ENCODE data around the gene TSPAN16. TPM values are rescaled to one million over a fixed set of nuclear protein-coding genes. Genes with fewer than 3 reads are reported as not detected.
"Not testable (repeated sequence)": the region's sequence is repeated elsewhere in the genome, so short reads cannot be mapped to it uniquely, and the experiment has no call there.

Gene TSPAN16
- total RNA-seq, 1 donor from 2014 or later: not detected

DNA sequence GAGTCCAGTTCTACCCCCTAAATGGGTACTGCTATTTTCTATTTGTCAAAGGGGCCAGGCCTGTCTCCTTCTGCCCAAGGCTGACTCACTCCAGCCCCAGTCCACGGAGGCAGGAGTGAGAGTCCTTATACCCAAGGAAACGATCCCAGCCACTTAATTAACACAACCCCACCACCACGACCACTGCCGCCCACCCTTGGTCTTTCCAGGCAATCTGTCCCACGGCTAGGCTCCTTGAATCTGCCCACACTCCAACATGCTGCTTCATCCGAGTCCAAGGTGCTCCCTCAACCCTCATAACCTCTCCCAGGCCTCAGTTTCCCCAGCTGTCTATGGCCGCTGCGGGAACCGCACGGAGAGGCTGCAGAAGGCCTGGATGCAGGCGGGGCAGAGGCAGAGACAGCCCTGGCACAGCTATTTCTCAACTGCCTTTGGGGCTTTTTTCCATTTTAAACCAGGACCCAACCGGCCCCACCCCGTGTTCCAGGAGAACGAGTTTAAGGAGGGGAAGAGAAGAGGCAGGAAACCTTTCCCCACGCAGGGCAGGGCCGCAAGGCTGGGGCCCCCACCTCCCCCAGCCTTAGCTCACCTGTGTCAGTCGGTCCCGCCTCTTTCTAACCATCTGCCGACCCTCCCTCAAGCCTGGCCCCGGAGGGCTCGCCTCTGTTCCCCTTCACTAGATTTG is 42.8 kb downstream of the TSPAN16 start:
- intact Hi-C loops (cut with micrococcal nuclease): loop anchor here (1.0 kb wide), 3 partner anchors 8 to 36 kb away; partner anchors contain the start of genes CCDC159, PLPPR2, SWSAP1 and TMEM205

DNA sequence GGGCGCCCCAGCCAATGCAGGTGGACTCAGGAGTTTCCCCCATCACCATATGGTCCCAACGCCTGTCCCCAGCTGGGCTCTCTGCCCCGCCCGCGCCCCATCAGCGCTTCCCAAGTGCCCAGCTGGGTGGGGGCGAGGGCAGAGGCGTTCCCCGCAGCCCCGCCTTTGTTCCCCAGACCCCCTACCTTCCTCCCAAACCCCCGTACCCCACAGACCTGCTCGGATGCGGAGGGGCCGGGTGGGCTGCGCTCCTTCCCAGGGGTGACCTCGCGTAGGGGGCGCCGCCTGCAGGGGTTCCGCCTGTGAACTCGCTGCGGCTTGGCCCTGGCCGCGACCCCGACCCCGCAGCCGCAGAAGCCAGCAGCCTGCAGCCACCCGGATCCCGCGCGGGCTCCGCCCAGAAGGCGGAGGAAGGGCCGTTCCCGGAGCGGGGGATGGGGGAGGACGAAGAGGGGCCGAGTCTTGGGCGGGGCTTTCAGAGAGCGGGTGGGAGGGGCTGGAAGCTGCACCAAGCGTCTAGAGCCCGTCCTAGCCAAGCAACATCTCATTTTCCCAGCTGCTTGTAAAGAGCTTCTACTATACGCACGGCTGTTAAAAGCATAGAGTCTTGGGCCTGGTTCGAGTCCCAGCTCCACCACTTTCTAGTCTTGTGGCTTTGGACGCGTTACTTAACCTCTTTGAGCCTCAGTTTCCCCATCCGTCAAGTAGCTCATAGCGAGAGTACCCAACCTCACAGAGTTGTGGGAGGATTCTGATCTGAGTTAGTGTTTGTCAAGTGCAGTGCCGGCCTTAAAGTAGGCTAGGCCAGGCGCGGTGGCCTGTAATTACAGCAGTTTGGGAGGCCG is 43.5 kb downstream of the TSPAN16 start, which contains the start of gene RAB3D:
RAB3D (minus strand) TSS at position 404 of the 845 bp plus-strand sequence. CDS start 2,258 bp downstream, outside the sequence.
- intact Hi-C loops (cut with micrococcal nuclease): loop anchor here (1.0 kb wide), 2 partner anchors 16 to 35 kb away; partner anchors contain the start of genes PLPPR2 and SWSAP1

DNA sequence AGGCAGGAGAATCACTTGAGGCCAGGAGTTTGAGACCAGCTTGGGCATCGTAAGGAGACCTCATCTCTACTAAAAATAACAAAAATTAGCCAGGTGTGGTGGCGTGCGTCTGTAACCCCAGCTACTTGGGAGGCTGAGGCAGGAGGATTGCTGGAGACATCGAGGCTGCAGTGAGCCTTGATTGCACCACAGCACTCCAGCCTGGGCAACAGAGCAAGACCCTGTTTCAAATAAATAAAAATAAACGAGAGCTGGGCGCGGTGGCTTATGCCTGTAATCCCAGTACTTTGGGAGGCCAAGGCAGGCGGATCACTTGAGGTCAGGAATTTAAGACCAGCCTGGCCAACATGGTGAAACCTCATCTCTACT is 44.1 kb downstream of the TSPAN16 start:
- intact Hi-C loops (cut with micrococcal nuclease): not testable (repeated sequence)

DNA sequence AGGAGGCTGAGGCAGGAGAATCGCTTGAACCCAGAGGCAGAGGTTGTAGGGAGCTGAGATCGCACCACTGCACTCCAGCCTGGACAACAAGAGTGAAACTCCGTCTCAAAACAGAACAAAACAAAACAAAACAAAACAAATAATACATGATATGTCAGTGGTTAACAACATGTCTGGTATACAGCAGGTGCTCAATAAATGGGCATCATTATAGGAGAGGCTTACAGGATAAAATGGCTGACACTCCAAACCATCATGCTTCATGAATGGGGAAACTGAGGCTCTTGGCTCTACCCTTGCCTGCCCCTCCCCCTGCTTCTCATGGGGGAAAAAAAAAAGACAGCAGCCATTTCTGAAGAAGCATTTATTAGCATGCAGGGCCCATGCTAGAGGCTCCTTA is 46.5 kb downstream of the TSPAN16 start:
- intact Hi-C loops (cut with micrococcal nuclease): no loop called here

DNA sequence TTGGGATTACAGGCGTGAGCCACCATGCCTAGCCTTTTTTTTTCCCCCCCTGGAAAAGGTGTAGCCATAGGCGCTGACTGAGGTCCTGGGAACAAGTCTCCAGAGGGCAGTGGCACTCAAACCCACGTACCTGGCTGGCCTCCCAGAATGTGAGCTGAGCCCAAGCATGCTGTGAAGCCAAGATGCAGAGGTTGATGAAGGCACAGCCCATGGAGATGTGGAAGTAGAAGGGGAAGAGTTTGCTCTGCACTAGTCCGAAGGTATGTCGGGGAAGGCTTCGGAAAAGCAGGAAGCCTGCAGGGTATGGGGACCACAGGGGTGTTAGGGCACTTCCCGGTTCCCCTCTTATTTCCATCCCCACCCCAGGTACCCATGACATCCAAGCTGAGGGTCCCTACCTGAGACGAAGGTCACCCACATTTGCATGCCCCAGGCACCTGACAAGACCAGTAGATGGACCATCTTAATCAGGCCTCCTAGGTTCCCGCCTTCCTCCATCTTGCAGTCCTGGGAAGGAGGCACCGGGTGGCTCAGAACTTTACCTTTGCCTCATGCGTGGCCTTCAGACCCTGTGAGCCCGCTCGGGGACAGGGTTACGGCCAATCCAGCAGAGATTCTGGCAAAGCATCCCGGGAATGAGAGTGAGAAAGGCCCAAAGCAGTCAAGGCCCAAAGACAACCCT is 49.3 kb downstream of the TSPAN16 start:
- intact Hi-C loops (cut with micrococcal nuclease): no loop called here

DNA sequence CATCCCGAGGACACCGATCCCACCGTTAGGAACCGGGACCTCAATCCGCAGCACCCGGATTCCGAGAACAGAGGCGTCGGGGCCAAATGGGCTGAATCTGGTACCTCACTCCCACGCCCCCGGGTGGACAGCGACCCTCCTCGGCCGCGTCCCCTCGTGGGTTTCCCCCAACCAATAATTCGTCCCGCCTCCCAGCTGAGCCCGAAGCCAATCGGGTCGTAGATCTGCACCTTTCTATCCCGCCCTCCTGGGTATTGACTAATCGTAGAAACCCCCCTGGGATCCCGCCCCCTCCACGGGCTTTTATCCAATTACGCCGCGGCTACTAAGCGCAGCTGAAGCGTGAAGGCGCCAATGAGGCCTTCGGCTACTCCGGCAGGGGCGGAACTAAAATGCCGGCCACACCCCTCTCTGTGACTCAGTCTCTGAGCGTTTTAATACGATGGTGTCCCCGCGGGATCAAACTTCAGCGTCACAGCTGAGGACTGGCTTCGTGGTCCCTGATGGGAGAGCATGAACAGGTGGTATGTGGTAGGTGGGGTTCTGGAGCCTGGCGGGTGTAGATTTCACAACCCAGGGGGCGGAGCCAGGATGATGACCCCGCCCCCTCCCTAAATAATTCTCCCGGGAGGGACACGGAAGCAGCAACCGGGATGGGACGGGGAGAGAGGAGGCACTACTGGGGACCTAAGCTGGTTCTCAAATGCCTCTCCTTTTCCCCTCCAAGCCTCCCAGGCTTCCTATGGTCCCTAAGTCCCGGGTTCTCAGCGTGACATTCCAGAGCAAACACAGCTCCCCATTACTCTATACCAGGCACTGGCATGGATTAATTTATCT is 50.4 kb downstream of the TSPAN16 start, which contains the start of the genes CCDC159 and TMEM205:
CCDC159 (plus strand) TSS at position 416 of the 837 bp plus-strand sequence; CDS start at position 504, 88 bp downstream.
TMEM205 (minus strand) TSS at position 165 of the 837 bp plus-strand sequence. CDS start 649 bp downstream, outside the sequence.
- intact Hi-C loops (cut with micrococcal nuclease): loop anchor here (1.0 to 2.0 kb wide), 12 partner anchors 8 to 475 kb away; partner anchors contain the start of genes CARM1, ODAD3, PLPPR2 and PRKCSH

DNA sequence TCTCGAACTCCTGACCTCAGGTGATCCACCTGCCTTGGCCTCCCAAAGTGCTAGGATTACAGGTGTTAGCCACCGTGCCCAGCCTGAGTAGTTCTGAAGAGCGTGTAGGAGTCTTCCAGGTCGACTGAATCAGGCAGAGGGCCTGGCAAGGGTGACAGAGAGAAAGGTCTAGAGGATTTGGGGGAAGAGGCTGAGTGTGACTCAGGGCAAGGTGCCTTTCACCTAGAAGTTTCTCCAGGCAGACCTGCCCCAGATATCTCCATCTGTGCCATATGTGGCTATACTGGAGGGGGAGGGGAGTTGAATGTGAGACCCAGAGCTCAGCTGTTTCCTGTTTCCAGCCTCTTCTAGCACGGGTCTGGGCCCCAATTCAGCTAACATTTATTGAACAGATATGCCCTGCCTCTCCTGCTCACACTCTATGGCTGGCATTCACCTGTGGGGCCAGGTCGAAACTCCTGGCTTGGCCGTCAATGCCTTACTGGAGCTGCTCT is 51.6 kb downstream of the TSPAN16 start:
- intact Hi-C loops (cut with micrococcal nuclease): loop anchor here (2.0 kb wide), 1 partner anchor 191 kb away; no protein-coding TSS in a partner anchor

DNA sequence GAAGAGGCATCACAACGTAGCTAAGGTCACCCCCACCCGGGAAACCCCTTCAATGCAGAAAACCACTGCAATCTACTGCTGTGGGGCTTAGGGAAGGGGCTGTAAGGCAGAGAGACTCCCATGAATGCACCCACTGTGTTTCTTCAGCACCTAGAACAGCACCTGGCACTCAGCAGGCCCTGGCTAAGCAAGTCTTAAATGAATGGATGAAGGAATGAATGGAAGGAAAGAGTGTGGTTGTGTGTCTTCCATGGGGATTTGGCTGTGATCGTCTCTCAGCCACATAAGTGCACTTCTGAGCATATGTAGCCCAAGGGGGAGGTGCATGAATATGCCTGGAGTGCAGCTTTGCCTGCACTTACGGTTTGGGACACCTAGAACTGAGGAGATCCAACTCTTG is 53.2 kb downstream of the TSPAN16 start:
- intact Hi-C loops (cut with micrococcal nuclease): no loop called here

DNA sequence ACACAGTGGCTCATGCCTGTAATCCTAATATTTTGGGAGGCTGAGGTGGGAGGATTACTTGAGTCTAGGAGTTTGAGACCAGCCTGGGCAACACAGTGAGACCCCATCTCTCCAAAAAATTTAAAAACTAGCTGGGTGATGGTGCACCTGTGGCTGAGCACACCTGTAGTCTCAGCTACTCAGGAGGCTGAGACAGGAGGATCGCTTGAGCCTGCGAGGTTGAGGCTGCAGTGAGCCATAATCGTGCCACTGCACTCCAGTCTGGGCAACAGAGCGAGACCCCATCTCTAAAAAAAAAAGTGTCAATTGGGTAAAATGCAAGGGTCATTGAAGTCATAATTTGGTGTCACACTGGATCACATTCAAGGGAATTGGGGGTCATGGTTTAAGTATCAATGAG is 58.1 kb downstream of the TSPAN16 start:
- intact Hi-C loops (cut with micrococcal nuclease): not testable (repeated sequence)

DNA sequence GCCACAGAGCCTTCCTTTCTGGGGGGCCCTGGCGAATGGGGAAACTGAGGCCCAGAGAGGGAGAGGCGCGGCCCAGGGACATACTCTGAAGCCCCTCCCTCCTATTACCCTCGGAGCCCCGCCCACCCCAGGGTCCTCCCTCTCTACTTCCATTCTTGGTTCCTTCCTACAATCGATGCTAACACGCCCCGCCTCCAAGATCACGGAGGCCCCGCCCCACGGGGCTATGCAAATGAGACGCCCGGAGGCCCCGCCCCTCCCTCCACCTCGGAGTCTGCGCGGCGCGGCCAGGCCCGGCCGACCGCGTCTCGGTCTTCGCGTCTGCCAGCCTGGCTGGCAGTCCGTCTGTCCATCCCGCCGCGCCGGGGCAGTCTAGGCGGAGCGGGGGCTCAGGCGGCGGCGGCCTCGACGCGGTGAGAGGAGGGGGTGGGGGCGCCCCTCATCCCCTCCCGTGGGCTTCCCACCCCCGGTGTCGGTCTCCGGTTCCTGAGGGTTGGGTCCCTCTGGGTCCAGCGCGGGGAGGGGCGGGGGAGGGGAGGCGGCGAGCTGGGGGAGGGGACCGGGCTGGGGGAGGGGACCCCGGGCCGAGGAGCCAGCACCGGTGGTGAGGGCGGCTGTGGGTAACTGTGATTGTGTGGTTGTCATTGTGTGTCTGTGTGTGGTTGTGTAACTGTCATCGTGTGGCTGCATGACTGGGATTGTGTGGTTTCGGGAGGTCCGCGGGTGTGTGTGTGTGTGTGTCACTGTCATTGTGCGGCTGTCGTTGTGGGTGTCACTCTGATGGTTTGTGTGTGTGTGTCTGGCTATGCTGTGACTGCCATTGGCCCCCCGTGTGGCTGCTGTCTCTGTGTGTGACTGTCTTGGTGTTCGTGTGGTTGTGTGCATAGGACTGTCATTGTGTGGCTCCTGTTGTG is 59.5 kb downstream of the TSPAN16 start, which contains the start of gene PLPPR2:
PLPPR2 (plus strand) TSS at position 273 of the 914 bp plus-strand sequence. CDS start 2,242 bp downstream, outside the sequence.
- intact Hi-C loops (cut with micrococcal nuclease): loop anchor here (1.0 kb wide), 6 partner anchors 9 to 150 kb away; partner anchors contain the start of genes CCDC159, ODAD3, PRKCSH and RAB3D

DNA sequence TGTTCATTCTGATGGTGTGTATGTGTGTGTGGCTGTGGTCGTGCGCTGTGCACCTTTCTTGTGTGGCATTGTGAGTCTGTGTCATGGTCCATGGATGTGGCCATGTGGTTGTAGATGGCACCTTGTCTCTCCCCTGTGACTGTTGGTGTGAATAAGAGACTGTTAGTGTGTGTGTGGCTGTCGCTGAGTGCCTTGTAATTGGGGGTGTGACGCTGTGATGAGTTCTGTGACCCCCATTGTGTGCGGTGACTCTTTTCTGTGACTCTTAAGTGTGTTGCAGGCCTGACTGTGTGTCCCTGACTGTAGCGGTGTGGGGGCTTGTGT is 60.1 kb downstream of the TSPAN16 start:
- intact Hi-C loops (cut with micrococcal nuclease): no loop called here

DNA sequence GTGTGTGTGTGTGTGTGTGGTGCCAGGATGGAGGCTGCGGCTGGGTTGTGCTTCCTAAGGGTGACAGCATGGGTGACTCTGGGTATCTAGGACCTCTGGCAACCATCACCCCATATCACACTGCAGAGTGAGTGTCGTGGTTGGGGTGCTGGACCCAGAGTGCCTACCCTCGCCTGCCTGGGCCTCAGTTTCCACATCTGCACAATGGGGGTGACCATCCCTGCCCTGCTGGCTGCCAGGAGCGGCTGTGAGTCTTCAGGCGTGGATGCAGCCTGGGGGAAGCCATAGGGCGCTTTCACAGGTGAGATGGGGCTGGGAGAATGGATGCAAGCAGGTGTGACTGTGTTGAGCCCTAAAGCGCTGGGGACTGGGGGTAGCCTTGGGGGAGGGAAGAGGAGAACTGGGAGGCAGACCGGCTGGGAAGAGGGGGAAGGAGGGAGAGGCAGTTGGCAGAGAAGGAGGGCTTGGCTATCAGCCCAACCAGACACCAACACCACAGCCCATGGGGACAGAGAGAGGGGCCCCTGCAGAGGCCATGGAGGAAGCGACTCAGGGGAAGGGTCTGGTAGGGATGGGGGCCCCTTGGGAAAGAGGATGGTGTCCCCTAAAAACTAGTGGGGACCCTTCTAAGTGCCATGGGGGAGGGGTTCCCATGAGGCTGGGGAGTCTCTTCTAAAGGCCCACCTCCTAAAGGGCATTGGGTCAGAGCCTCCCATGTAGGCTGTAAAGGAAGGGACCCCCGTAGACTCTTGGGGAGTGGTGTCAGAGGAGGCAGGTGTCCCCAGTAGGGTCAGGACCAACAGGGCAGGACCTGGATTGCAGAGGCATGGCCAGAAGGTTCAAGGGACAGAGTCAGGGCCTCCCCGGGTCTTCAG is 61.0 kb downstream of the TSPAN16 start:
- intact Hi-C loops (cut with micrococcal nuclease): no loop called here

DNA sequence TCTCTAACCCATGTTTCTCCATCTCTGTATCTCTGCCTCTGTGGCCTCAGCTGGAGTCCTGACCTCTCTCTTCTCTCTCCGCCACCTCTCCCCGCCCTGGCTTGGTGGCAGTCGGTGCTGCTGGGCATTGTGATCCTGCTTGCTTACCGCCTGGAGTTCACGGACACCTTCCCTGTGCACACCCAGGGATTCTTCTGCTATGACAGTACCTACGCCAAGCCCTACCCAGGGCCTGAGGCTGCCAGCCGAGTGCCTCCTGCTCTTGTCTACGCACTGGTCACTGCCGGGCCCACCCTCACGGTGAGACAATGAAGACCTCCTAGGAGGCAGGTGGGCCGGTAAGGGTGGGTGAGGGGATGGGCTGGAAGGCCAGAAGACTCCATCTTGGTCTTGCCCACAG is 63.5 kb downstream of the TSPAN16 start:
- intact Hi-C loops (cut with micrococcal nuclease): no loop called here

DNA sequence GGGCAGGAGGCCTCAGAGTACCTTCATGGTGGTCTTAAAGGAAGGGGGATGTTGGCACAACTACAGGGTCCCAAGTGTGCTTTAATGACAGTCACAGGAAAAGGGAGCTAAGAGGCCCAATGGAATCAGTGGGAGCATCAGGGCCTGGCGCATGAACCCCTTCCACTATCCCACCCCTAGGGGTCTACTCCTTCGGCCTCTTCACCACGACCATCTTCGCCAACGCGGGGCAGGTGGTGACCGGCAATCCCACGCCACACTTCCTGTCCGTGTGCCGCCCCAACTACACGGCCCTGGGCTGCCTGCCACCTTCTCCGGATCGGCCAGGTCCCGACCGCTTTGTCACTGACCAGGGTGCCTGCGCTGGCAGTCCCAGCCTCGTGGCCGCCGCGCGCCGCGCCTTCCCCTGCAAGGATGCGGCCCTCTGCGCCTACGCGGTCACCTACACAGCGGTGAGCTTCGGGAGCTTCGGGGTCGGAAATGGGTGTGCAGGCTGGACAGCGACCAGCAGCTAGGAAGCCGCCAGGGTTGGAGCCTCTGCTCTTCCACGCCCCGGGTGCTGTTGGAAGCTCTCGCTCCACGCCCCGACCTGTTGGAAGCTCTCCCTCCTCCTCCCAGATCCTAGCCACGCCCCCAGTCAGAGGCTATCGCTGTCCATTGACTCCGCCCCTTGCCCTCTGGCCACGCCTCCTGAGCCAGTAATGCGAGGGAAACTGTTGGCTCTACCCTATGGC is 65.2 kb downstream of the TSPAN16 start:
- intact Hi-C loops (cut with micrococcal nuclease): no loop called here

DNA sequence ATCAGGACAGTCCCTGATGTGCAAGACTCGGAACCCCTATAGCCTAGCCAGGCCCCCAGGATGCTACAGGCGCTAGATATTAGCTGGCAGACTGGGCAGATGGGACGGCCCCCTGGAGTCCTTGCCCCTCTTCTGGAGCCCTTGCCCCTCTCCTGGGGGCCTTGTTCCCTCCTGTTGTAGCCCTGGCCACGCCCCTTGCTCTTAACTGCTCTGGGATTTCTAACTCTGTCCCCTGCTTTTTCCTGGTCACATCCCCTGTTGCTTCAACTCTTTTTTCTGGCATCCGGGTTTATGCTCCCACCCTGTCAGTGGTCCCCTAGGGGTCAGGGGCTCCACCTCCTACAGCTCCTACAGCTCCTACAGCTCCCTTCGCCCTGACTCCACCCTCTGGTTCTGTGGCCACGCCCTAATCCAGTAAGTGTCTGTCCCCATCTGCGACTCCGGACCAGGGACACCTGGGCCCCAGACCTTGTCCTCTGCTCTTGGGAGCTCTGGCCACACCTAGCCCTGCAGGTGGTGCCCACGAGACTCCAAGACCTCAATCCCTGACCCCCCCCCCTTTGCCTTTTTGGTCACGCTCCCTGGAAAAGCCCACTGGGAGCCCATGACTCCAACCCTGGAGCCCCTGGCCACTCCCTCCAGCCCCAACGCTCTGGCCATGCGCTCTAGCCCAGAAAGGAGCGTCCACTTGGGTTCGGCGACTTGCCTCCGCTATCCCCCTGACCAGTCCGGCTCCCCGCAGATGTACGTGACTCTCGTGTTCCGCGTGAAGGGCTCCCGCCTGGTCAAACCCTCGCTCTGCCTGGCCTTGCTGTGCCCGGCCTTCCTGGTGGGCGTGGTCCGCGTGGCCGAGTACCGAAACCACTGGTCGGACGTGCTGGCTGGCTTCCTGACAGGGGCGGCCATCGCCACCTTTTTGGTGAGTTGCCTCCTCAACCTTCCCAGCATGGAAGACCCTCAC is 66.1 kb downstream of the TSPAN16 start:
- intact Hi-C loops (cut with micrococcal nuclease): no loop called here

DNA sequence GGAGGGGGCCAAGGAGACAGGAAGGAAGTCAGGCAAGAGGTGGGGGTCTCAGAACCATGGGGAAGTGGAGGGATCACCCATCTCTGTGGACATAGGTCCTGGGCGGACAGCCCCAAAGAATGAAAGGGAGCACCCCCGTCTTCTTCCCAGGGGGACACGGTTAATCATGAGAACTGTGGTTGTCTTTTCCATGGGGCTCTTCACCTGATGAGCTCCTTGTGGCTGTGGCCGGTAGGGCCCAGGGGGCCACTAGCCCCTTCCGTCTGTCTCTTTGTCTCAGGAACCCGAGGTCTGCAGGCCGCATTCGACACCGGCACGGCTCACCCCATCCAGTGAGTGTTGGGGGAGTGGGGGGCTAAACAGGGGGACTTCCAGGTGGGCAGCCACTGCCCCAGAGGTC is 67.9 kb downstream of the TSPAN16 start:
- intact Hi-C loops (cut with micrococcal nuclease): no loop called here

Data from T-helper 1 cell treated with Interleukin-12 subunit alpha and Interleukin-12 subunit beta and Interleukin-4 antibody, amounts not matched to agents 30 ng/mL and 1 ng/mL, for 36 hours (primary cell).